Heart left ventricle (tissue), 16 donors: ENCODE measurements around the gene MAGI2. TPM values are rescaled to one million over a fixed set of nuclear protein-coding genes. Genes with fewer than 3 reads are reported as not detected.

Experiments
- ATAC-seq, 4 donors: fragments of 200-7000 bp; cut with Tn5 transposase; one replicate each; pipeline ENCODE4 v1.9.1; 2020 to 2022; ENCODE audit warnings: moderate library complexity in 4 of 4, mild to moderate bottlenecking in 3 of 4, moderate number of reproducible peaks in 1 of 4
- DNase-seq, 5 donors: peaks; one replicate each; pipeline ENCODE4 v3.0.0-alpha.2; 2020
- H3K27ac ChIP-seq, 12 donors: fragments of 200-600 bp; sonication (generic) in 4 of 12; one replicate each; pipeline versions ENCODE4 v1.5.0 to v1.8.0; 2016 to 2022; ENCODE audit warnings: mild to moderate bottlenecking in 2 of 12
- H3K27me3 ChIP-seq, 9 donors: fragments of 200-600 bp; sonication (generic) in 2 of 9; one replicate each; pipeline versions ENCODE4 v1.5.1 to v1.8.0; 2016 to 2022; ENCODE audit warnings: mild to moderate bottlenecking in 3 of 9
- H3K36me3 ChIP-seq, 9 donors: fragments of 200-600 bp; sonication (generic) in 2 of 9; one replicate each; pipeline versions ENCODE4 v1.5.0 to v1.8.0; 2018 to 2022; ENCODE audit warnings: mild to moderate bottlenecking in 2 of 9
- H3K4me1 ChIP-seq, 12 donors: fragments of 200-600 bp; sonication (generic) in 4 of 12; one replicate each; pipeline versions ENCODE4 v1.5.0 to v1.8.0; 2016 to 2022; ENCODE audit warnings: mild to moderate bottlenecking in 3 of 12
- H3K4me3 ChIP-seq, 12 donors: fragments of 200-600 bp; sonication (generic) in 4 of 12; one replicate each; pipeline versions ENCODE4 v1.5.0 to v1.8.0; 2017 to 2022; ENCODE audit warnings: mild to moderate bottlenecking in 9 of 12, moderate library complexity in 4 of 12
- H3K9me3 ChIP-seq, 12 donors: fragments of 200-600 bp; sonication (generic) in 4 of 12; one replicate each; pipeline versions ENCODE4 v1.5.0 to v1.8.0; 2016 to 2022; ENCODE audit warnings: mild to moderate bottlenecking in 1 of 12
- POLR2A ChIP-seq, 2 donors: fragments of 450-650 bp; IDR thresholded peaks; one replicate each; pipeline ENCODE4 v1.6.1; 2017; ENCODE audit warnings: antibody characterized with exemption in 2 of 2, mild to moderate bottlenecking in 2 of 2, moderate library complexity in 2 of 2
- WGBS, 4 donors: extraction: QIAGEN DNeasy Blood & Tissue Kit in 2 of 4; methylation state at CpG; one replicate each; pipeline versions ENCODE4 v1.1.5 to v1.1.7; 2013 to 2018; 5-methylcytosine and 5-hydroxymethylcytosine counted together
- intact Hi-C, 10 donors: fragments of 100-400 bp; cut with DNase I; formaldehyde crosslinking; loops; one replicate each; pipeline versions ENCODE4 v1.11.1 to v1.14.2; 2022
- polyA plus RNA-seq, 2 donors: library from polyadenylated mRNA; stranded (reverse); fragments of 200-250 nt; gene quantifications; one replicate each; pipeline ENCODE4 v1.2.3, GENCODE V29; 2013
- total RNA-seq, 9 donors: library from RNA; depleted of rRNA in 2 of 9; stranded (reverse); fragments of >200 nt in 2 of 9; fragmentation: NEBNext Ultra II Directional in 3 of 9; extraction: Animal tissue kit (Norgen Biotek cat#: 25700) in 3 of 9; gene quantifications; one replicate each; pipeline versions ENCODE4 v1.1.0 to v1.2.4, GENCODE V29; 2016 to 2023
- TF ChIP-seq, protein P1 (sequence below), 12 donors: fragments of 200-600 bp; sonication (generic) in 4 of 12; IDR thresholded peaks; one replicate each; pipeline versions ENCODE4 v1.5.0 to v1.8.0; 2018 to 2022; ENCODE audit warnings: antibody characterized with exemption in 12 of 12, mild to moderate bottlenecking in 5 of 12
- donor health status: ischemic (EF 13 %, LVEDD 7.1; RV severe dilation, severe dysfunction).
- donor health status: healthy with polysubstance abuse.
- donor health status: DM: no; HTN: yes; CAD: no.
- donor health status: DM: no; HTN: no; CAD: no.
- donor health status: ischemic (EF 25% LVEDD 6.9; RV normal size, moderate dysfunction).
- donor health status: ischemic (EF 25% LVEDD 5.7; RV mildly dilated, moderate dysfunction).
- donor health status: healthy.
- donor health status: DM: yes; HTN: yes; CAD: no.
- donor health status: ischemic (EF 35%, LVEDD 5.7; RV mildly dilated, moderate dysfunction).
- donor health status: nonischemic (EF 11% LVEDD 7.7; RV severe dilation, severe dysfunction).
- donor health status: DM: yes; HTN: yes; CAD: no.
- donor health status: PGD.
- donor health status: ischemic (EF 29% LVEDD 5.4; RV normal size, mild dysfunction).
- donor health status: nonischemic (EF 23%, LVEDD 6.1; RV moderate dilation, normal function).

The MAGI2 gene
- total and polyA plus RNA-seq, 11 donors: 1.1 to 6.8 (median 3.8) TPM

DNA sequence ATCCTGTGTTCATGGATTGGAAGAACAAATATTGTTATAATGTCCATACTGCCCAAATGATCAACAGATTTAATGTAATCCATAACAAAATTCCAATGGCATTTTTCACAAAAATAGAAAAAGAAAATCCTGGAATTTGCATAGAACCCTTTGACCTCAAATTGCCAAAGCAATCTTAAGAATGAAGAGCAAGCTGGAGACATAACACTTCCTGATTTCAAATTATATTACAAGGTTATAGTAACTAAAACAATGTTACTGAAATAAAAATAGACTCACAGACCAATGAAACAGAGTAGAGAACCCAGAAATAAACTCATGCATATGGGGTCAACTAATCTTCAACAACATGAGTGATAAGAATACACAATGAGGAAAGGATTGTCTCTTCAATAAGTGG lies 1352.4 kb downstream of the MAGI2 start:
- H3K27me3 ChIP-seq: no peaks in the 10 kb centered on the region
- H3K9me3 ChIP-seq: no peaks in the 10 kb centered on the region
- no peak overlapping the region for H3K4me3 ChIP-seq
- H3K27ac ChIP-seq: no peak overlapping the region
- ATAC-seq (no peak), DNase-seq (no peak)
- no peaks in the 10 kb centered on the region for H3K36me3 ChIP-seq
- intact Hi-C loops: loop anchor here in 1 of 10 donors (10.0 kb wide), 1 partner anchor 64 kb away; no protein-coding TSS in a partner anchor
- no peaks in the 10 kb centered on the region for H3K4me1 ChIP-seq
- TF ChIP-seq, protein P1, sequence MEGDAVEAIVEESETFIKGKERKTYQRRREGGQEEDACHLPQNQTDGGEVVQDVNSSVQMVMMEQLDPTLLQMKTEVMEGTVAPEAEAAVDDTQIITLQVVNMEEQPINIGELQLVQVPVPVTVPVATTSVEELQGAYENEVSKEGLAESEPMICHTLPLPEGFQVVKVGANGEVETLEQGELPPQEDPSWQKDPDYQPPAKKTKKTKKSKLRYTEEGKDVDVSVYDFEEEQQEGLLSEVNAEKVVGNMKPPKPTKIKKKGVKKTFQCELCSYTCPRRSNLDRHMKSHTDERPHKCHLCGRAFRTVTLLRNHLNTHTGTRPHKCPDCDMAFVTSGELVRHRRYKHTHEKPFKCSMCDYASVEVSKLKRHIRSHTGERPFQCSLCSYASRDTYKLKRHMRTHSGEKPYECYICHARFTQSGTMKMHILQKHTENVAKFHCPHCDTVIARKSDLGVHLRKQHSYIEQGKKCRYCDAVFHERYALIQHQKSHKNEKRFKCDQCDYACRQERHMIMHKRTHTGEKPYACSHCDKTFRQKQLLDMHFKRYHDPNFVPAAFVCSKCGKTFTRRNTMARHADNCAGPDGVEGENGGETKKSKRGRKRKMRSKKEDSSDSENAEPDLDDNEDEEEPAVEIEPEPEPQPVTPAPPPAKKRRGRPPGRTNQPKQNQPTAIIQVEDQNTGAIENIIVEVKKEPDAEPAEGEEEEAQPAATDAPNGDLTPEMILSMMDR (IDR thresholded peaks at IDR 0.05): no peak
- no peak for TF ChIP-seq POLR2A (IDR thresholded peaks at IDR 0.05)

DNA sequence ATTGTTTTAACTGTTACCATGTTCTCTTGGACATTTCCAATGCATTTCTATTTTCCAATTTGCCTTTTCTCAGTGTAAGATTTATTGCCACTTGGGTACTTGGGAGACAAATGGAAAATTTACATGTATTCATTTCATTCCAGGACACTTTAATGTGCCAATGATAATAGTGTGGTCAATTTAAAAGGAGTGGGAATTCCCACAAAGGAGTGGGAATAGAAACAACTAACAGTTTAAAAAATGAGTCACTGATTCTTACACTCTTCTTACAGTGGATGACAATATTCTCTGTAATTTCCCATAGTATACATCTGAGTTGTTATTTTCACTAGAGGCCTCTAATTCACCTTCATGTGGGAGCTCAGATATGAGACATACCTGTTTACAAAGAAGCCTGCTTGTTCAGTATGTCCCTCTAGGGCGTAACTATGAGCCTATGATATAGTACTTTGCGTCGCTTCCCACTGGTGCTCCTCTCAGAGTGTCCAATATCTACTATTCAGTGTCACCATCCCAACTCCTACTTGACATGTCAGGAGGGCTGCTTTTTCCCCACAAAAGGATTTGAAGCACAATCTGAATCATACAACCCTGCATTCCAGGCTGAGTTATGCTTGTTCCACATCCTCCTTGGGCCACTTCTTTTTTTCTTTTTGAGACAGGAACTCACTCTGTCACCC lies 1353.6 kb downstream of the MAGI2 start:
- Histone ChIP-seq H3K9me3 (no peaks in the 10 kb centered on the region), H3K4me1 (no peaks in the 10 kb centered on the region), H3K27ac (no peak overlapping the region), H3K27me3 (no peaks in the 10 kb centered on the region), H3K36me3 (no peaks in the 10 kb centered on the region), H3K4me3 (no peak overlapping the region)
- intact Hi-C loops: loop anchor here in 1 of 10 donors (10.0 kb wide), 1 partner anchor 65 kb away; no protein-coding TSS in a partner anchor
- WGBS, 4 donors: 70 to 93% (median 82%) methylated on average over 3 of the region's 3 CpGs
- TF ChIP-seq, protein P1 (IDR thresholded peaks at IDR 0.05): no peak
- TF ChIP-seq POLR2A (IDR thresholded peaks at IDR 0.05): no peak
- DNase-seq (no peak), ATAC-seq (no peak)

DNA sequence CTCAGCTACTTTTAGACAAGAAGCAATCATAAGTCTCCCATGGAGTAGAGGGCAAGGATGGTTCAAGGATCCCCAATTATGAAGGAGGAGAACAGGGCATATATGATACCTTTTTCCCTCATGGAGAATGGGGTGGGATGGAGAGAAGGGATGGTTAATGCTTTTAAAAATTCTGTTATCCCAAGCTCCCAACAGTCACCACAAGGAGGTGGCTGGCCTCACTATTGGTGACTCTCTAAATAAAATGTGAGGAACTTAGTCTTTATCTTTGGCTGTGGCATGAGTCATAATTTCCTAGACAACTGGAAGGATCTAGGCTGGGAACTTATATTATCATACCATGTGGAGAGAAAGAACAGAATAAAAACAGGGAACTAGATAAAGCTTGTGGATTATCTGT lies 1357.9 kb downstream of the MAGI2 start:
- ATAC-seq (no peak), DNase-seq (no peak)
- H3K4me3 ChIP-seq: no peak overlapping the region
- H3K27me3 ChIP-seq: no peaks in the 10 kb centered on the region
- H3K4me1 ChIP-seq: no peaks in the 10 kb centered on the region
- H3K9me3 ChIP-seq: no peaks in the 10 kb centered on the region
- no peaks in the 10 kb centered on the region for H3K36me3 ChIP-seq
- TF ChIP-seq POLR2A (IDR thresholded peaks at IDR 0.05): no peak
- TF ChIP-seq, protein P1 (IDR thresholded peaks at IDR 0.05): no peak
- intact Hi-C loops: no loop called here
- H3K27ac ChIP-seq: no peak overlapping the region

DNA sequence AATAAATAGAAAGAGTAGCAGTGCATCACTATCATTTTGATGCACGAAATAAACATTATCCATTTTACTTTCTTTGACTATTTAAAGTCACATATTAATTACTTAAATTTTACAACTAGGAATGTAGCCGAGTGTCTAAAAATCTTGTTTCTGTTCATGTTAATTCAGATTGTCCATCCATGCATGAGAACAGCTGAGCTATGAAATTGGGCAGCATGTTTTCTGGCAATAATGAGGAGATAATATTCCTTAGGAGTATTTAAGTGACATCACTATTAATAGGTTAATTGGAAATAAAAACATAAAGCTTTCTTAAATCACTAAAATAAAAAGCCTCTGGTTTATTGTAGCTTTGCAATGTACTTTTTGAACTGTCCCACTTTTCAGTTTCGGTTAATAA lies 1361.1 kb downstream of the MAGI2 start:
- H3K9me3 ChIP-seq: no peaks in the 10 kb centered on the region
- no peak for ATAC-seq
- no peaks in the 10 kb centered on the region for H3K27me3 ChIP-seq
- no peak for TF ChIP-seq POLR2A (IDR thresholded peaks at IDR 0.05)
- TF ChIP-seq, protein P1 (IDR thresholded peaks at IDR 0.05): no peak
- DNase-seq: no peak
- H3K4me3 ChIP-seq: no peak overlapping the region
- WGBS, 4 donors: 81 to 90% (median 84%) methylated on average over 3 of the region's 3 CpGs
- intact Hi-C loops: no loop called here
- H3K36me3 ChIP-seq: no peaks in the 10 kb centered on the region
- no peak overlapping the region for H3K27ac ChIP-seq
- no peaks in the 10 kb centered on the region for H3K4me1 ChIP-seq
